KG1 (cell line): Measurements from ENCODE around the gene IGSF9.
"Not testable (repeated sequence)": the region's sequence is repeated elsewhere in the genome, so short reads cannot be mapped to it uniquely, and the experiment has no call there.

Experiments
- DNase-seq: peaks from one replicate; lab custom pipeline; 2025; lab: John Stamatoyannopoulos, UW

Gene IGSF9

DNA sequence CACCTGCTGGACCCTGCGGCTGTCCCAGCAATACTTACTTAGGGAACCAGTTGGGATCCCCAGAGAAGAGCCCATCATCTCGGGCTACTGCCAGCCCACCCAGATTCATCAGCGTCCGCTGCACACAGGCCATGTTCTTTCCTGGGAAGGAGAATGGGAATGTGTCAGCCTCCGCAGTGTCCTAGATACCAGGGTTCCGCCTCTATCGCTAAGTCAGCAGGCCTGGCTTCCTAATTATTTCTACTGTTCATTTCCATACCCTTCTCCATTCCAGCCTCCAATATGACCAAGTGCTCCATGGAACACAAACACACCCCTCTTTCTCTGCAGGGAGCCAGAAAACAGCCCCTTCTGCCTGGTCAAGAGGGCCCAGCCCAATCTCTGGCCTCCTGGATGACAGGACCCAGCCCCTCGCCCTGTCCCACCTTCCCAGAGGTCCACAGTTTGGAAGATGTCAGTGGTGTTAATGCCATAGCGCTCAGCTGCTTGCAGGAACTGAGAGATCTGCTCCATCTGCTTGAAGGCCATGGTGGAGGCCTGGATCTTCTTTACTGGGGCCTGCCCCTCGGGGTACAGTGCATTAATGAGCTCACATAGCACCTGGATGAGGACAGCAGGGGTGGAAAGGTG lies 26.1 kb downstream of the IGSF9 start:
- no peak for DNase-seq

DNA sequence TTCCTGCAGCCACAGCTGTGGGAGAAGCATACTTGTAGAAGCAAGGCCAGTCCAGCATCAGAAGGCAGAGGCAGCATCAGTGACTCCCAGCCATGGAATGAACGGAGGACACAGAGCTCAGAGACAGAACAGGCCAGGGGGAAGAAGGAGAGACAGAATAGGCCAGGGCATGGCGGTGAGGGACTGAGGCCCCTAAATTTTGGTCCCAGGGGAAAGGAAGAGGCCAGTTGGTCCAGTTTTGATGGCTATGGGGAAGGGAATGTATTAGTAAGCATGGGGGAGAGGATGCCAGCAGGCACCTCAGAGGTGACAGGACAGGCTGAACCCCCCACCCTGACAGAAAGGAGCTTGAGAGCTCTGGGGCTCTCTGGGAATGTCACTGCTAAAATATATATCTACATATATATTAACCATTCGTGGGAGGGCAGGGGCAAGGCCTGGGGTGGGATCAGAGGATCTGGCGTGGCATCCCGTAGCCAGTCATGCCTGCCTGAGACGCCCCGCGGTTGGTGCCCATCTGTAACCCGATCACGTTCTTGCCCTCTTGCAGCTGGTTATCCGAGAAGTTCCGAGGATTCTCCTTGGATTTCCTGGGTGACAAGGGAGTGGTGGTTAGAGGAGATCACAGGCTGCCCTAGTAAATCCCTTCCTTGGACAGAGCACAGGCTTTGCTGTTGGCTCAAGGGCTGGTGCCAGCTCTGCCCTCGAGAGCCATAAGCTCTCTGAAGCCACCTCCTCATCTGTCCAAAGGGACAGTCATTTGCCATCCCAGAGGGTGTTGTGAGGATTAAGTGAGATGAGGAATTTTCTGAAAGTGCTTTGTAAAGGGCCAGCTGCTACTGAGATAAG lies 26.8 kb downstream of the IGSF9 start:
- no peak for DNase-seq

DNA sequence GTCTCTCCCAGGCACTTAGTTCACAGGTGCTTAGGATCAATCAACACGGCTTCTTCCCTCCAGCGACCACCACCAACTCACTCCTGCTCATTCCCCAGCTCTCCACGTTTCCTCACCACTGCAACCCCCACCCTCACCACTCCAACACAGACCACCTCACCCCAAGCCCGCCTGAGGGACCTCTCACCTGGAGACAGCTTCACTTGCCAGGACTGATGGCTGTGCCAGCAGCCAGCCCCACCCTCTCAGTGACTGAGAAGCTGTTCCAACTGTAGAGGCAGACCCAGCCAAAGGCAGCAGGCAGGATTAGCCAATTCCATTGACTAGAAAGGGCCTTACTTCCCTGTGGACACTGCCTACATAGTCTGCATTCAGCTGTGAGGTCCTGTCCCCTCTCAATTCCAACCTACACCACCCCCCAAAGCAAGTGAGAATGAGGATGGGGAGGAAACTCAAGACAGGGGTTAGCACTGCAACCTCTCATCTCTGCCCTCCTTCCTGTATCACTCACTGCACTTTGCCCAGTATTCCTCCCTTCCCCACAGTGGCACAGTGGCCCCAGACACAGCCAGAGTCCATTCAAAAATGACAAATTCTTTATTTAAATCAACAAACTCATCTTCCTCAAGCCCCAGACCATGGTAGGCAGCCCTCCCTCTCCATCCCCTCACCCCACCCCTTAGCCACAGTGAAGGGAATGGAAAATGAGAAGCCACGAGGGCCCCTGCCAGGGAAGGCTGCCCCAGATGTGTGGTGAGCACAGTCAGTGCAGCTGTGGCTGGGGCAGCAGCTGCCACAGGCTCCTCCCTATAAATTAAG lies 27.7 kb downstream of the IGSF9 start:
- no peak for DNase-seq

DNA sequence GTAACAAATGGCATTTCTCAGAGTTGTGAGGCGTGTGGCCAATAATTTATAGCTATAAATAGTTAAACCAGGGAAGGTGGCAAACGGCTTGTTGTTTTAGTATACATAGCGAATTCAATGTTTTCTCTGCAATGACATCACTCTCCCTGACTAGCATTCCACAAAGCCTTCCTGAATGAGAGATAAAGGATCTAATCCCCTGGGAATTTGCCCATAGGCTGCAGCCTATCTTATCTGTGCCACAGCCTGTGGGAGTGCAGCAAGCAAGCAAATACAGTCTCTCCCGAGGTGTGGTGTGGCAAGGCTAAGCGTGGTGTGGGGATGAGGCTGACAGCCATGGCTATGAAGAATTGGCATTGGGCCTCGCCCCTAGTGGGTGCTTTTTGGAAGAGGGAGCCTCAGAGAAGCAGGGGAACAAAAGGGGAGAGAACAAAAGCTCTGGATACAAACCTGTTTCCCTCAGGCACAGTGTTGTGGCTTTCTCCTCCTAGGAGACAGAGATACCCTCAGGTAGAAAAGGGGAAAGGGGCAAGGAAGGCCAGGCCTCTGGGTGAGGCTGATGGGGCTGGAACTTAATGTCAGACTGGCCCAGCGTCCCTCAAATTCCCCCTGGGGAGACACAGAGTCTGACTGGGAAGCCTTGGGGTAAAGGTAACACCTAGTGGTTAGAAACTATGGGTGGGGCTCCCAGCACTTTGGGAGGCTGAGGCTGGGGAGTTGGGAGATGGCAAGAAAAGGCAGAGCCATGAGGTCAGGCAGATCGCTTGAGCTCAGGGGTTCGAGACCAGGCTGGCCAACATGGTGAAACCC lies 29.0 kb downstream of the IGSF9 start:
- no peak for DNase-seq

DNA sequence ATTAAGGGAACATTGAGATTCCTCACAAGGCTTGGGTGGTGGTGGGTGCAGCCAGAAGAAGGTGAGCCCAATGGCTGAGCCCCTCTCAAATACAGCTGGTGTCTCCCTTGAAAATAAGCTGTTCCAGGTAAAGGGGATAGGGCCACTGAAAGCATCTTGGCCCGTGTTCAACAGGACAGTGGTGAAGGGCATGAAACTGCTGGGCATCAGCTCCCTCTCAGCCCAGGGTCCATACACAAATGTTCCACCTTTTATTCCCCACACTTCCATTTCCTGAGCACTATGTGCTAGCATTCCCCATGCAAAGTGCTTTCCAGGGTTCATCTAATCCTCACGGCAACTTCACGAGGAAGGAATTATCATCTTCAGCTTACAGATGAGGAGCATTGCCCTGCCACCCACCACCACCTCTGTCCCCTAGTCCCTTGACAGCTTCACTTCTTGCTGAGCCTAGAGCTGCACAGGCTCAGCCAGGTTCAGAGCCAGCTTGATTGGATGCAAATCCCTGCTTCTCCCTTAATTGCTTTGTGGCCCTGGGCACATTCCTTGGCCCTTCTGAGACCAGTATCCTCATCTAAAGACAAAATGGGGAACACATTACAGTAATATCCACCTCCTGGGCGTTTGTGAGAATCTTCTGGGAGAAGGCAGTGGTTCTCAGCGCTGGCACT lies 29.7 kb downstream of the IGSF9 start:
- no peak for DNase-seq

DNA sequence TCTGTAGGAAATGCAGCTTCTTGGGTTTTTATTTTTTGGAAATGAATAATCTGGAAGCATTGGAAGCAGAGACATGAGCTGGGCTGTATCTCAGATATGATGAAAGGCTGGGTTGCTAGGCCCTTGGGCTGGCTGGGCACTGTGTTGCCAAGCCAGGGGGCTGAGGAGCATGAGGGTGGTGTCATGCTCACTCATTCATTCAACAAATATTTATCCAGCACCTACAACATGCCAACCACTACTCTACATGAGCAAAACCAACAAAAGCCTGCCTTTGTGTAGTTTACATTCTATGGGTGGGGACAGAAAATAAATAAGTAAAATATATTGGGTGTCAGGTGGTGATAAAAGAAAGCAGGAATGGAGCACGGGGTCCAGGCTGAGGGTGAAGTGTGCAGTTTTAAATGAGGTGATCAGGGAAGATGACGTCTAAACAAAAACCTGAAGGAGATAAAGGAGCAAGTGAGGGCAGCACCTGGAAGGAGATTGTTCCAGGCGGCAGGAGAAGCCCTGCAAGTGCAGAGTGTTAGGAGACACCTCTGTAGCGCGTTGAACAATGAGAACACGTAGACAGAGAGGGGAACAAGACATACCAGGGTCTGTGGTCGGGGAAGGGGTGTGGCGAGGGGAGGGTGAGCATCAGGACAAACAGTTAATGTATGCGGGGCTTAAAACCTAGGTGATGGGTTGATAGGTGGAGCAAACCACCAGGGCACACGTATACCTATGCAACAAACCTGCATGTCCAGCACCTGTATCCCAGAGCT lies 31.0 kb downstream of the IGSF9 start:
- no peak for DNase-seq

DNA sequence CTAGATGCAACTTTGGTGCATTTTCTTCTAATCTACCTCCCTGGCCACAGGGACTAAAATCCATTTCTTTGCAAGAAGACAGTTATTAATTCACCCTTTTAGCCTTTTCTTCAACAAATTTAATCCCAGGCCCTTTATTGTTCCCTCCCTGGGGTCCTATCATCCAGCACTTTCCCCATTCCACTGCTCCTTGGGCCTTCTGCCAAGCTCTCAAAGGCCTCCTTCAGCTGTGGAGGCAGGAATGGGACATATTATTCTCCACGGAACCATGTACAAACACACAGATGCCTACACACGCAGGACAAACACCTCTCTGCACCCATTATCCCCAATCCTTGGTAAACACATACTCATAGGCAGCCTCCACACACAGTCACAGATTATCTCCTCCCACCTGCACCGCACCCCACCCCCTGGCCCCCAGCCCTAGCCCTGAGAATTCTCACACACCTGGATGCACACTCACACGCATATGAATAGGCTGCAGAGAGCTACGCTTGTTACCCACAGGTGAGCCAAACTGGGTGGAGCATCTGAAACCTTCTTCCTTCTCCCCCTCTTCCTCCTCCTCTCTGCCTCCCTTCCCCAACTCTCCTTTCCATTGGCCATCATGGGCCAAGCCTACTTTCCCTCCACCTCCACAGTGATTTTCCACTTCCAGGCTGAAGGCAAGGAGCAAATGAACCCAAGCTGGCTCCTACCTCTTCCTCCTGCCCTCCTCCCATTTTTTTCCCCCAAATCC lies 31.8 kb downstream of the IGSF9 start:
- DNase-seq: no peak

DNA sequence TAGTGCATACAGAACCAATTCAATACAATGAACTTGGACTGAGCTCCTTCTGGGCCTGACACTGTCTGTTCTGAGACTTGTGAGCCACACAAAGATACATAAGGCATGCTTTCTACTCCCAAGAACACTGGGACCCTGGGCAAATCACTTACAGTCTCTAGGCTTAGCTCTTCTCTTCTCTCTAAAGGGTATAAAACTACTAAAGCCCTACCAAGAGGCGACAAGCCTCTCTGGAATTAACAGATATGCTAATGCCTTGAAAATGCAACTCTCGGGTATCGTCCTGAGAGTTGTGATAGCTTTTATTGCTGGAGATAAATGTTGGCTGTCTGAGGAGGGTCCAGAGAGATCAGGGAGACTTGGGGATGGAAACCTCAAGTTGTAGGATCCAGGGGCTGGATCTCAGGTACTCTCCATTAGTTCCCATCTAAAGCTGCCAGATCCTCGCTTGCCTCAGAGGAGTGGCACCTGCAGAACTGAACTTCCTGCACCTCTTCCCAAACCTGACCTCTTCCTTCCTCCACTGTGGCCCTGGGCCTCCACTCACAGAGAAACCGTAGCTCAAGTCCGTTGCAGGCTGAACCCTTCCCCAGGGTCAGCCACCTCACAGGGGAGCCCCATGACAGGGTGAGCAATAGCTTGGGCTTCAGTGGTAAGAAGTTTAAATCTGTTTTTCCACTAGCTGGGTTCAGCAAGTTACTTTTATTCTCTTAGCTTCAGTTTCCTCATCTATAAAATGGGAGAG lies 33.9 kb downstream of the IGSF9 start:
- peak; percentile 69 for DNase-seq

DNA sequence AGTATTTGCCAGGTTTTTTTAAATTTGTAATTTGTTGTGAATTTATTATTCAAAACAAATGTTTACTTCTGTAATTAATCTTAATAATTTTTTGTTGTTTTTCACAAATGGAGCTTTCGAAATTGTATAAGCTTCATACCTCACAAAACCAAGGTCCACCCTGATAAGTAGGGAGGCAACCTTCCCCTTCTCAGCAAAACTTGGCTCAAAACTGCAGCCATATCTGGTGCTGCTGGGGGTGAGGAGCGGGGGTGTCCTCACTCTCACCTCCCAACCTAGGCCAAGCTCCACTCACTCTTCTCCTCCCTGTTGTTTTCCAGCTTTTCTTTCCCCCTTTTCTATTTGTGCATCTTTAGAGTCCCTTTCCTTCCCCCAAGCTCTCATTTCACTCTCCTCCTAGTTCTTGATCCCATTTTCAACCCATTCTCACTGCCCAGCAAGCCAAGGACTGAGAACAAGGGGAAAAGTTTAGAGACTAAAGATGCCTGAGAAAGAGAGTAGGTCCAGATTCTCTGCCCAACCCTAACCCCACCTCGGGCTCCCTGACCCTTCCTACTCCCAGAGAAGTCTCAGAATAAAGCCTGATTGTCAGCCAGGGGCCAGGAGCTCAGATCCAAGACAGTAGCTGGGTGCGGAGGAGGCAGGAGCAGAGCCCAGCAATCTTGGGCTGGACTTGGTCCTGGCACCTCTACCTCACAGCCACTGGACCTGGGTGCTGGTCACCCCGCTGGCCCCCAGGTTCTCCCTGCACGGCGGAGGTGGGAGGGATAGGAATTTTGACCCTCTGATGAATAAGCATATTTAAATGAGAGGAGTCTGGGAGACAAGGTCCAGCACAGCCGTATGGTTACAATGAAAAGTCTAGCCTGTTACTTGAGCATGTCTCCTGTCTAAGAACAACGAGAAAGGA lies 37.1 kb downstream of the IGSF9 start:
- no peak for DNase-seq

DNA sequence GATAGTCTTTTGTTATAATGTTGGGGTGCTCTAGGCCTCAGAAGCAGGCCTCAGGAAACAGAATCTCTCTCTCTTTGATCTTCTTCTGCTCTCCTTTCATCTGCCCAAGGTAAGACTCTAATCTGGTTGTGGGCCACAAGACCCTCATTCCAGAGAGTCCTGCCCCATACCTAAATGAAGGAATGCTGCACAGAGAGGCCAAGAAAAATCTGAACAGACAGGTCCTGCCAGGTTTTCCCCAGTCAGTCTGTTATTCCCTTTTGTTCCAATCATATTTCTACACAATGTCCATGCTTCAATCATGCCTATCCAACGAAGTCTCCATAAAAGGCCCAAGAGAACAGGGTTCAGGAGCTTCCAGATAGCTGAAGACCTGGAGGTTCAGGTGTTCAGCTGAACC lies 38.5 kb downstream of the IGSF9 start:
- DNase-seq: no peak

DNA sequence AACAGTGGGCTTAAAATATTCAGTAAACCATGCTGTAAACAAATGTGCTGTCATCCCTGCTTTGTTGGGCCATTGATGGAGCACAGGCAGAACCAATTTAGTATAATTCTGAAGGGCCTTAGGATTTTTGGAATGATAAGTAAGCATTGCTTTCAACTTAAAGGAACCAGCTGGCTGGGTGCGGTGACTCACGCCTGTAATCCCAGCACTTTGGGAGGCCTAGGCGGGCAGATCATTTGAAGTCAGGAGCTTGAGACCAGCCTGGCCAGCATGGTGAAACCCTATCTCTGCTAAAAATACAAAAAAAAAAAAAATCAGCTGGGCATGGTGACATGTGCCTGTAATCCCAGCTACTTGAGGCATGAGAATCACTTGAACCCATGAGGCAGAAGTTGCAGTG lies 41.4 kb downstream of the IGSF9 start:
- DNase-seq: not testable (repeated sequence)

DNA sequence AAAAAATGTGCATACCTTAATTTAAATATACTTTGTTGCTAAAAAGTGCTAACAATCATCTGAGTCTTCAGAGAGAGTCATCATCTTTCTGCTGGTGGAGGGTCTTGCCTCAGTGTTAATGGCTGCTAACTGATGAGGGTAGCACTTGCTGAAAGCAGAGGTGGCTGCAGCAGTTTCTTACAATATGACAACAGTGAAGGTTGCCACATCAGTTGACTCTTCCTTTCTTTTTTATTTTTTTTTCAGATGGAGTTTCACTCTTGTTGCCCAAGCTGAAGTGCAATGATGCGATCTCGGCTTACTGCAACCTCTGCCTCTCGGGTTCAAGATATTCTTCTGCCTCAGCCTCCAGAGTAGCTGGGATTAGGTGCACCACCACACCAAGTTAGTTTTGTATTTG lies 42.9 kb downstream of the IGSF9 start:
- DNase-seq: no peak

DNA sequence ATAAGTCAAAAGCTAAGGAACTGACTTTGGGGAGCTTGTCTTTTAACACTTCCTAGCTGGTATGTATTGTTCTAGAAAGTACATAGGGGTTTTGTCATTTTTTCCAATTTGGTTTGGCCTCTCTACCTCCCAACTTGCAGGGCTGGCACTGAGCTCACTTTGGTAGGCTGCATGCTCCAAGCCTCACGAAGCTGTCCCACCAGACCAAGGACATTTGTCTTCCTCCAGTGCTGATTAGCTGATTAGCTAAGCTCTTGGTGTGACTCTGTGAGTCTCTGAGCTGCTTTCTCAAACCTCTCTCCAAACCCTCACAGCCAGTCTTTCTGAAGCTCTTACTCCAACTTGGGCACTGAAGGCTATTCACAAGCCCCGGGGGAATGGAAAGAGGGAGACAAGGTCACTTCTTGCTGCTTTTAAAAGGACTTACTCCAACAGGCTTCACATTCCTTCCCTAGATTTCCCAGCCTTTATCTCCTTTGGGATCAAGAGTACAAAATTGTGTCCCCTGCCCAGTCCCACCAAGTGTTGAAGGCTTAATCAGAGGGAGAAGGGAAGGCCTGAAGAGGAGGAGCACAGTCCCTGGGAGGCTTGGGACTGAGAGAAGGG lies 44.6 kb downstream of the IGSF9 start:
- no peak for DNase-seq

DNA sequence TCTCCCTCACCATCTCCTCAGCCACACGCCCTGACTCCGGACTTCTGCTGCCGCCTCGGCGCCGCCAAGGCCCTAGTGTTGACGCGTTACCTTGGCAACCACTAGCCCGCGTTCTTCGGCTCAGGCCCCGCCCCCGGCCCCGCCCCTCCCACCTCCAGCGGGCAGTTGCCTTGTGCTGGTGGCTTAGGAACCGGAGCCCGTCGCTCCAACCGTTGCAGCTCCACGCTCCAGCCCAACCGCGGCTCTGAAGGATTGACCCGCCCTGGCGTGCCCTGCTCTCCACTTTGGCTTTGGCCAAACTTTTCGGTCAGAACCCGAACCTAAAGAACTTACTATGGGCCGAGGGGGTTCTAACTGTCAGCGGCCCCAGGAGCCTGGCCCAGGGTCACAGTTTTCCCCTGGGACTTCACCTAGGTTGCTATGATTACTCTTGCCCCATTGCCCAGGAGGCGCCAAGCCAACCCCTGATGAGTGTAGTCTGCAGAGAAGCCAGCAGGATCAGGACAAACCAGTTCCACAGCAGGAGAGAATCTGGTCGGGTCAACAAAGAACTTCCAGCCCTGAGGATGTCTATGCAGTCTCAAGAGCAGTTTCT lies 45.2 kb downstream of the IGSF9 start, which contains the start of gene CFAP45:
TSS of gene CFAP45 (minus strand) at position 80 of the 595 bp plus-strand sequence. CDS start at position 13, 67 bp downstream.
- no peak for DNase-seq

DNA sequence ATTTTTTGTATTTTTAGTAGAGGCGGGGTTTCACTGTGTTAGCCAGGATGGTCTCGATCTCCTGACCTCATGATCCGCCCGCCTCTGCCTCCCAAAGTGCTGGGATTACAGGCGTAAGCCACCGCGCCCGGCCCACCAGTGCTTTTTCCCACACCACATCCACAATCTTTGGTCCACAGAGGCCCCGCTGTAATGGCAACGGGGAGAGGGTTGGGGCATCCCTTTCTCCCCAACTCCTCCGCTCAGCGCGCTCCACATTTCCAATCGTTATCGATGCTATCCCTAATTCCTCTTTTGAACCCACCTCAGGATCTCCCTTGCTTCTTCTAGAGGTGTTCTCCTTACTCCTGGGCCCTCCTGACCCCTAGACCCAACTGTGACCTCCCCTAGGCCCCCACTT lies 45.8 kb downstream of the IGSF9 start:
- DNase-seq: not testable (repeated sequence)

DNA sequence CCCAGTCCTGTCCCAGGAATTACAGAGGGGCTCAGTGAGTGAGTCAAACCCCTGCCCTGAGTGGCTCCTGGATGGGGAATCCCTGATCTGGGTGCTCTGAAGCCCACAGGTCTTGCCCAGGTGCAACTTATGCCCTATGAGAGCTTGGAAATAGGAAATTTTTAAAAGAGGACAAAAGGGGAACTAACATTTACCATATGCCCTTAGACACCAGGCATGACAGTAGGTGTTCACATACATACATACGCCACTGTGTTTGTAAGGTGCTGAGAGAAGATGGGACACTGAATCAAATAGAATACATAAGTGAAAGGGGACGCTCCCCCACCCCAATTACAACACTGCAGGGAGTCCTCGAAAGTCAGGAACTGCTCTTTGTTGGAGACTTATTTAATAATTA lies 46.9 kb downstream of the IGSF9 start:
- no peak for DNase-seq

DNA sequence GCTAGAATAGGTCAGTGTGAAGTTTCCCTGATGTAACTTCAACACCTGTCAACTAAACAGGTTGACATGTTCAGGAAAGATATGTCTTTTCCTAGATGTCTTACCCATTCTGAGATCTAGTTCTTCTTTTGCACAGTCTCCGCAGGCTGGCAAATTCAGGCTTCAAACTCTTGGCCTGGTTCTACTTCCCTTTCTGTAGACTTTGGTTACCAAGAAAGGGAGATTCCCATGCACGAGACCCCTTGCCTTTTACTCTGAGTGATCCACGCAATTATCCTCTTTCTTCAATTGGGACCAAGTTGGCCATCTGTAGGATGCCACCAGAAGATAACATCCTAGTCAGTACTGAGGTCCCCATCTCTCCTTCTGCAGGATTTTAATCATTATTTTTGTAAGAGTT lies 47.5 kb downstream of the IGSF9 start:
- DNase-seq: no peak
